KMS-11 (cell line): Measurements from ENCODE around the gene JUP.

ENCODE experiments used
- H2AFZ ChIP-seq: fragments of 200-600 bp; sonication (generic); 2 replicates; pipeline ENCODE4 v1.6.1; 2016; ENCODE audit warnings: antibody characterized with exemption, mixed run types, low read depth
- H3K27ac ChIP-seq: fragments of 200-600 bp; sonication (generic); 2 replicates; pipeline ENCODE4 v1.6.1; 2016; ENCODE audit warnings: mild to moderate bottlenecking, mixed run types
- H3K27me3 ChIP-seq: fragments of 200-600 bp; sonication (generic); 2 replicates; pipeline ENCODE4 v1.6.1; 2017; ENCODE audit warnings: mild to moderate bottlenecking, low read depth, mixed run types, moderate library complexity; ENCODE audit not compliant: insufficient read depth
- H3K36me3 ChIP-seq: fragments of 200-600 bp; sonication (generic); 2 replicates; pipeline ENCODE4 v1.6.1; 2017; ENCODE audit warnings: mild to moderate bottlenecking, mixed run types; ENCODE audit not compliant: insufficient read depth
- H3K4me1 ChIP-seq: fragments of 200-600 bp; sonication (generic); 2 replicates; pipeline ENCODE4 v1.6.1; 2016; ENCODE audit warnings: mild to moderate bottlenecking, low read depth, mixed run types; ENCODE audit not compliant: poor library complexity, severe bottlenecking
- H3K4me2 ChIP-seq: fragments of 200-600 bp; sonication (generic); 2 replicates; pipeline ENCODE4 v1.7.0; 2016; ENCODE audit warnings: mild to moderate bottlenecking, mixed run types
- H3K4me3 ChIP-seq: fragments of 200-600 bp; sonication (generic); IDR thresholded peaks from 2 replicates; pipeline ENCODE4 v1.6.1; 2017; ENCODE audit warnings: low read depth, low read length, mixed read lengths; ENCODE audit not compliant: insufficient read depth
- H3K79me2 ChIP-seq: fragments of 200-600 bp; sonication (generic); 2 replicates; pipeline ENCODE4 v1.6.1; 2016; ENCODE audit warnings: low read depth, mixed run types; ENCODE audit not compliant: insufficient read depth
- H3K9ac ChIP-seq: fragments of 200-600 bp; sonication (generic); 2 replicates; pipeline ENCODE4 v1.6.1; 2016; ENCODE audit warnings: mild to moderate bottlenecking, mixed run types
- H4K20me1 ChIP-seq: fragments of 200-600 bp; sonication (generic); 2 replicates; pipeline ENCODE4 v1.6.1; 2016; ENCODE audit warnings: mild to moderate bottlenecking, mixed run types; ENCODE audit not compliant: insufficient read depth
- TF ChIP-seq, protein P1 (sequence below): fragments of 200-600 bp; sonication (generic); conservative IDR thresholded peaks from 2 replicates; pipeline ENCODE4 v1.6.1; 2017; ENCODE audit warnings: low read depth, mild to moderate bottlenecking, antibody characterized with exemption, low read length, moderate library complexity, mixed read lengths

The JUP gene

DNA sequence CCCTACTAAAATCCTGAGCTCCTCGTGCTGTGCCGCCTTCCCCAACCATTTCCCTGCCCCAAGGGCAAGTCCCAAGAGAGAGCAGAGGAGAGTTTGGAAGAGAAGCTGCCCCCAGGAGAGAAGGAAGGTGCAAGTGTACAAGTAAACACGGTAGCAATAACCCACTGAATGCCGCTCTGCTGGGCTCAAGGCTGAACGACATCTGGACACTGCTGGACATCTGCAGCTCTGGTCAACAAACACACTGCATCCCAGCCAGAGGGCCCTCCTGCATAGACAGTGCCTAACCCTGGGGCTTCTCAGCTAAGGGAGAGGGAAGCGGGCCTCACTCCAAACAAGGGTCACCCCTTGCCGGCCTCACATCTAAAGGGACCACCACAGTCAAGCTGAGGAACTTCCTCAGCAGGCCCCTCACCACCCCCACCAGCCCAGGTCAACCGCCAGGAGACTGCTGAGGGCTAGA lies 12.7 kb downstream of the JUP start:
- Histone ChIP-seq H3K79me2 (peaks cover 7% of the 10 kb centered on the region; the same call in 1 of the 2 replicates), H3K36me3 (no peaks in the 10 kb centered on the region), H3K27ac (no peak overlapping the region), H3K4me1 (peaks cover 14% of the 10 kb centered on the region), H3K27me3 (no peaks in the 10 kb centered on the region), H2AFZ (no peak overlapping the region), H3K4me3 (no peak overlapping the region), H3K4me2 (no peak overlapping the region), H3K9ac (no peak overlapping the region), H4K20me1 (no peaks in the 10 kb centered on the region)
- TF ChIP-seq, protein P1, sequence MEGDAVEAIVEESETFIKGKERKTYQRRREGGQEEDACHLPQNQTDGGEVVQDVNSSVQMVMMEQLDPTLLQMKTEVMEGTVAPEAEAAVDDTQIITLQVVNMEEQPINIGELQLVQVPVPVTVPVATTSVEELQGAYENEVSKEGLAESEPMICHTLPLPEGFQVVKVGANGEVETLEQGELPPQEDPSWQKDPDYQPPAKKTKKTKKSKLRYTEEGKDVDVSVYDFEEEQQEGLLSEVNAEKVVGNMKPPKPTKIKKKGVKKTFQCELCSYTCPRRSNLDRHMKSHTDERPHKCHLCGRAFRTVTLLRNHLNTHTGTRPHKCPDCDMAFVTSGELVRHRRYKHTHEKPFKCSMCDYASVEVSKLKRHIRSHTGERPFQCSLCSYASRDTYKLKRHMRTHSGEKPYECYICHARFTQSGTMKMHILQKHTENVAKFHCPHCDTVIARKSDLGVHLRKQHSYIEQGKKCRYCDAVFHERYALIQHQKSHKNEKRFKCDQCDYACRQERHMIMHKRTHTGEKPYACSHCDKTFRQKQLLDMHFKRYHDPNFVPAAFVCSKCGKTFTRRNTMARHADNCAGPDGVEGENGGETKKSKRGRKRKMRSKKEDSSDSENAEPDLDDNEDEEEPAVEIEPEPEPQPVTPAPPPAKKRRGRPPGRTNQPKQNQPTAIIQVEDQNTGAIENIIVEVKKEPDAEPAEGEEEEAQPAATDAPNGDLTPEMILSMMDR = no peak

DNA sequence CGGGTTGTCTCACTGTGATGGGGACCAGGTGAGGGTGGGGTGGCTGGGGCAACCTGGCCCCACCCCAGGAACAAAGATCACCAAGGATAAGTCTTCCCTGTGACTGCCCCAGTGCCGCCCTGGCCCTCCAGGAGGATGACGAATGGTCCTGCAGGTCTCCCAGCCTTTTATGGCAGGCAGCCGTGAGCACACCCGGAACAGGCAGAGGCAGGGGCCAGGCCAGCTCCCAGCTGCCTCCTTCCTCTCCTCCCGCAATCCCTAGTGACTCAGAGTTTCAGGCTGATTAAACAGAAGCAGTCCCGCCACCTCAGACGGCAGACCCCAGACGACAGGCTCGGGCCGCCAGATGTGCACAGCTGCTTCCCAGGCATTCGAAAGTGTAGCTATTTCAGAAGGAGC lies 13.3 kb downstream of the JUP start:
- H3K36me3 ChIP-seq = no peaks in the 10 kb centered on the region
- TF ChIP-seq, protein P1 = no peak
- H3K4me2 ChIP-seq = no peak overlapping the region
- H2AFZ ChIP-seq = no peak overlapping the region
- no peaks in the 10 kb centered on the region for H4K20me1 ChIP-seq
- H3K4me3 ChIP-seq = no peak overlapping the region
- H3K9ac ChIP-seq = no peak overlapping the region
- H3K27ac ChIP-seq = no peak overlapping the region
- peaks cover 14% of the 10 kb centered on the region for H3K4me1 ChIP-seq
- H3K79me2 ChIP-seq = peaks cover 7% of the 10 kb centered on the region; the same call in 1 of the 2 replicates
- H3K27me3 ChIP-seq = no peaks in the 10 kb centered on the region

DNA sequence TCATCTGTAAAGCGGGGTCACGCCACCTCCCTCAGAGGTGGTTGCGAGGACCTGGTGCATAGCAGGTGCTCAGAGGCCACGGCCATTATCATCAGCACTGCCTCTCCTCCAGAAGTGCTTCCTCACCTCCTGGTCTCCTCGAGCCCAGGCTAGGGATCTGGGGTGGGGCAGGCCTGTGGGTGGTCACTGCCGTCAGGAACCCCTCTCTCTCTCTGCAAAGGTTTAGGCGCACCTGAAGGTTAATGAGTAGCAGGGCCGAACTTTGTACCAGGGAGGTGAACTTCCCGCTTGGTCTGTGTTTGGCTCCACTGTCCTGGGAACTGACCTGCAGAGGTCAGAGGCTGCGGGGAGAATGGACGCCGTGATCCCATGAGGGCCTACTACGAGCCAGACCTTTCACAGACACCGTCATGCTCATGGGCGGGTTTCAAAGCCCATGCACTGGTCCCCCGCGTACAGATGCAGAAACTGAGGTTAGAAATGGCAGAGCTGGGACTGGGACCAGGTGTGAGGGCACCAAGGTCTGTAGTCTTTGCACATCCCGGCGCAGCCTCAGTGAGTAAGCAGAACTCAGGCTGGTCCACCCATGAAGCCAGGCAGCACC lies 13.8 kb downstream of the JUP start:
- TF ChIP-seq, protein P1 = no peak
- Histone ChIP-seq H3K4me3 (no peak overlapping the region), H2AFZ (no peak overlapping the region), H3K36me3 (no peaks in the 10 kb centered on the region), H4K20me1 (no peaks in the 10 kb centered on the region), H3K9ac (no peak overlapping the region), H3K79me2 (peaks cover 7% of the 10 kb centered on the region; the same call in 1 of the 2 replicates), H3K27me3 (no peaks in the 10 kb centered on the region), H3K4me1 (peaks cover 14% of the 10 kb centered on the region), H3K4me2 (no peak overlapping the region), H3K27ac (no peak overlapping the region)

DNA sequence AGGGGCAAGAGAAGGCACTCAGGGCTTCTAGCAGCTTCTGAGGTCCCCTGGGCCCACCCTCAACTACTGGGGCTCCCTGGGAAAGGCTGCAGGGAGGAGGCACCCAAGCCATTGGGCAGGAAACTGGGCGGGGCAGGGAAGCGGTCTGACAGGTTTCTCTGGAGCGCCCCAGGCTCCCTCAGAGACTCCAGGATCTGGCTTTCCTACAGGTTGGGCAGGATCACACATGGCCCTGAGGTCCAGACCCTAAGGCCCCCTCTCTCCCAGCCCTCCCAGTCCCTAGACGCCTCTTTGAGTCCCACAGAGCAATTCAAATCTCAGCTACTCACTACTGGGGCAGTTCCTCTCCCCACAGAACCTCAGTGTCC lies 14.3 kb downstream of the JUP start:
- Histone ChIP-seq H3K79me2 (peaks cover 7% of the 10 kb centered on the region; the same call in 1 of the 2 replicates), H3K9ac (no peak overlapping the region), H2AFZ (no peak overlapping the region), H3K4me2 (no peak overlapping the region), H3K4me1 (peaks cover 14% of the 10 kb centered on the region), H3K36me3 (no peaks in the 10 kb centered on the region), H3K27ac (no peak overlapping the region), H4K20me1 (no peaks in the 10 kb centered on the region), H3K27me3 (no peaks in the 10 kb centered on the region), H3K4me3 (no peak overlapping the region)
- TF ChIP-seq, protein P1 = no peak
